BLaER1 (cell line): ENCODE results near the gene NAPEPLD.
"Not testable (repeated sequence)": the region's sequence is repeated elsewhere in the genome, so short reads cannot be mapped to it uniquely, and the experiment has no call there.

Experiments
- H3K27ac ChIP-seq: shearing (Covaris generic); formaldehyde crosslinking; 2 replicates; pipeline ENCODE4 v1.8.1; 2022
- H3K27me3 ChIP-seq: shearing (Covaris generic); formaldehyde crosslinking; 2 replicates; pipeline ENCODE4 v1.8.1; 2022
- H3K36me3 ChIP-seq: shearing (Covaris generic); formaldehyde crosslinking; 2 replicates; pipeline ENCODE4 v1.8.1; 2022
- H3K4me1 ChIP-seq: shearing (Covaris generic); formaldehyde crosslinking; 2 replicates; pipeline ENCODE4 v1.8.1; 2022
- H3K4me2 ChIP-seq: shearing (Covaris generic); formaldehyde crosslinking; 2 replicates; pipeline ENCODE4 v1.8.1; 2022
- H3K4me3 ChIP-seq: shearing (Covaris generic); formaldehyde crosslinking; 2 replicates; pipeline ENCODE4 v1.8.1; 2022
- H3K9ac ChIP-seq: shearing (Covaris generic); formaldehyde crosslinking; 2 replicates; pipeline ENCODE4 v1.8.1; 2022
- H3K9me3 ChIP-seq: shearing (Covaris generic); formaldehyde crosslinking; 2 replicates; pipeline ENCODE4 v1.8.1; 2022
- H4K20me1 ChIP-seq: shearing (Covaris generic); formaldehyde crosslinking; 2 replicates; pipeline ENCODE4 v1.8.1; 2022
- Cebpa-rat ChIP-seq: shearing (Covaris generic); IDR thresholded peaks from 2 replicates; pipeline ENCODE4 v1.8.1; 2022

NAPEPLD gene

DNA sequence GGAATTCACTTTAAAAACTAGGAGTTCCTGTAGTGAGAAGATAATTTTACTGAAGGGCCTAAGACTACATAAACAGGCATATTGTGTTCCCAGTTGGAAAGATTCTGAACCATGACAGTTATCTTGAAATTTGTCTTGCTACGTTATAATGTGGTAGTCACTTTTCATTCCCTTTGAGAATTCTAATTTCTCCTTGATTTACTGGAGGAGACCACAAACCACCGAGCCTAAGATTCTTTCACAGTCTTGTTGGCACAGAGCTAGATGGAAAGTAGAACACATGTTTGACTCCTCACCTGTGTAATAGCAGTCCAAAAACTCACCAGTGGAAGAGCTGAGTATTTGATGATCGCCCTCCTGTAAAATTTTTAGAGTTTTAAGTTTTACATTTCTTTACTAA, 69.1 kb downstream of the NAPEPLD start:
- H3K4me3 ChIP-seq: no peak overlapping the region
- H3K27ac ChIP-seq: no peak overlapping the region
- H3K36me3 ChIP-seq: peaks cover 51% of the 10 kb centered on the region
- no peaks in the 10 kb centered on the region for H3K27me3 ChIP-seq
- no peak for TF ChIP-seq Cebpa-rat
- peaks cover 42% of the 10 kb centered on the region for H3K4me1 ChIP-seq
- peaks cover 7% of the 10 kb centered on the region for H3K9me3 ChIP-seq
- H3K9ac ChIP-seq: no peak overlapping the region
- peaks cover 18% of the 10 kb centered on the region; the same call in 1 of the 2 replicates for H4K20me1 ChIP-seq
- H3K4me2 ChIP-seq: no peak overlapping the region

DNA sequence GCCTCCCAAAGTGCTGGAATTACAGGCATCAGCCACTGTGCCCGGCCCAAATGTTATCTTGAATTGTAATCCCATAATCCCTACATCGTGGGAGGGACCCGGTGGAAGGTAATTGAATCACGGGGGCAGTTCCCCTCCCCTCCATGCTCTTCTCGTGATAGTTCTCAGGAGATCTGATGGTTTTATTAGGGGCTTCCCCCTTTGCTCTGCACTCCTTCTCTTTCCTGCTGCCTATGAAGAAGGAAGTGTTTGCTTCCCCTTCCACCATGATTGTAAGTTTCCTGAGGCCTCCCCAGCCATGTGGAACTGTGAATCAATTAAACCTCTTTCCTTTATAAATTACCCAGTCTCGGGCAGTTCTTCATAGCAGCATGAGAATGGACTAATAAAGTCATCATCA, 70.7 kb downstream of the NAPEPLD start:
- Histone ChIP-seq H3K4me2 (peak overlapping the region; percentile 33), H3K4me1 (peaks cover 51% of the 10 kb centered on the region), H3K36me3 (peaks cover 35% of the 10 kb centered on the region), H4K20me1 (peaks cover 10% of the 10 kb centered on the region; the same call in 1 of the 2 replicates)
- H3K4me3 ChIP-seq, H3K27ac ChIP-seq, H3K27me3 ChIP-seq, H3K9ac ChIP-seq, H3K9me3 ChIP-seq: not testable (repeated sequence)

DNA sequence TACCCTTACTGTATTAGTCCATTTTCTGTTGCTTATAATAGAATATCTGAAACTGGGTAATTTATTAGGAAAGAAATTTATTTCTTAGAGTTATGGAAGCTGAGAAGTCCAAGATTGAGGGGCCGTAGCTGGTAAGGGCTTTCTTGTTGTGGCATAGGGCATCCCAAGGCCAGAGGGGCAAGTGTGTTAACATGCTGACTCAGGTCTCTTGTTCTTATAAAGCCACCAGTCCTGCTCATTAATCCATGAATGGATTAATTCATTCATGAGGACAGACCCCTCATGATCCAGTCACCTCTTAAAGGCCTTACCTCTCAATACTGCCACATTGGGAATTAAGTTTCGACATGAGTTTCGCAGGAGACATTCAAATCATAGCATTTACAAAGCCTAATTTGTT, 71.6 kb downstream of the NAPEPLD start:
- no peaks in the 10 kb centered on the region for H3K27me3 ChIP-seq
- TF ChIP-seq Cebpa-rat: no peak
- peaks cover 29% of the 10 kb centered on the region; the same call in 1 of the 2 replicates for H3K36me3 ChIP-seq
- H3K27ac ChIP-seq: no peak overlapping the region
- peaks cover 51% of the 10 kb centered on the region for H3K4me1 ChIP-seq
- 0 out of 2 replicates have a peak overlapping the region, but pooled peaks have one; percentile 87 for H3K4me2 ChIP-seq
- peaks cover 7% of the 10 kb centered on the region for H3K9me3 ChIP-seq
- H4K20me1 ChIP-seq: peaks cover 10% of the 10 kb centered on the region; the same call in 1 of the 2 replicates
- no peak overlapping the region for H3K4me3 ChIP-seq
- H3K9ac ChIP-seq: no peak overlapping the region

DNA sequence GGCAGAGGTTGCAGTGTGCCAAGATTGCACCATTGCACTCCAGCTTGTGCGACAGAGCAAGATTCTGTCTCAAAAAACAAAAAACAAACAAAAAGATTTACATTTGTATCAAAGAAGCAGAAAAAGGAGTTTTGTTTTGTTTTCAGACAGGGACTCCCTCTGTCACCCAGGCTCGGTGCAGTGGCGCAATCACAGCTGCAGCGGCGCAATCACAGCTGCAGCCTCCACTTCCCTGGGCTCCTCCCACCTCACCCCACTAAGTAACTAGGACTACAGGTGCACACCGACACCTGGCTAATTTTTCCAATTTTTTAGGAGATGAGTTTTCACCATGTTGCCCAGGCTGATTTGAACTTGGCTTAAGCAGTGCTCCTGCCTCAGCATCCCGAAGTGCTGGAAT, 72.1 kb downstream of the NAPEPLD start:
- peaks cover 7% of the 10 kb centered on the region for H3K9me3 ChIP-seq
- TF ChIP-seq Cebpa-rat: no peak
- peaks cover 10% of the 10 kb centered on the region; the same call in 1 of the 2 replicates for H4K20me1 ChIP-seq
- peaks cover 29% of the 10 kb centered on the region; the same call in 1 of the 2 replicates for H3K36me3 ChIP-seq
- H3K9ac ChIP-seq: no peak overlapping the region
- H3K27ac ChIP-seq: no peak overlapping the region
- no peak overlapping the region for H3K4me3 ChIP-seq
- H3K27me3 ChIP-seq: no peaks in the 10 kb centered on the region
- peaks cover 51% of the 10 kb centered on the region for H3K4me1 ChIP-seq
- H3K4me2 ChIP-seq: peak overlapping the region; percentile 87

DNA sequence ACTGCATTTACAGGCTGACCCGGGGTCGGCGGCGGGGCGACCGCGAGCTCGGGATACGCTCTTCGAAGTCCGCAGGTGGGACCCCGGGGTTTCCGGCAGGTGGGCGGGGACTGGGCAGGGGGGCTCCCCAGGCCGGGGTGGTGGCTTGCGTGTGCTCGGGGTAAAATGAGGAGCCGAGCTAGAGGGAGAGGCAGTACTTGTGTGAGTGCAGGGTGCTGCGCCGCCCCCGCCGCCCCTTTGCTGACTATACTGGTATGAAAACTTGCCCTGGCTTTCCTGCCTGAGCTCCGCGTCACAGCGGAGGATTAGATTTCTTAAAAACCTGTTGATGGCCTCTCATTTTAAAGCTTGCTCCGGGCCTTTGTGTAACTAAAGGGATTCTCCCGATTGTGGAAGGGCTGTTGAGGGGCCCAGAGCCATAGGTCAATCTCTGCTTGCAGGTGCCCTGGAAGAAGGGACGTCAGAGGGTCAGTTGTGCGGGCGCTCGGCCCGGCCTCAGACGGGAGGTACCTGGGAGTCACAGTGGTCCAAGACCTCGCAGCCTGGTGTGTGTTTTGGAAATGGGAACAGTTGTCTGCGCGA, 73.5 kb downstream of the NAPEPLD start:
- no peaks in the 10 kb centered on the region for H3K27me3 ChIP-seq
- peak overlapping the region; percentile 90 for H3K9ac ChIP-seq
- peak overlapping the region; percentile 75 for H3K4me3 ChIP-seq
- peaks cover 3% of the 10 kb centered on the region; the same call in 1 of the 2 replicates for H4K20me1 ChIP-seq
- H3K27ac ChIP-seq: peak overlapping the region; percentile 93
- H3K4me2 ChIP-seq: peak overlapping the region; percentile 87
- no peak for TF ChIP-seq Cebpa-rat
- peaks cover 19% of the 10 kb centered on the region; the same call in 1 of the 2 replicates for H3K36me3 ChIP-seq
- peaks cover 7% of the 10 kb centered on the region for H3K9me3 ChIP-seq
- H3K4me1 ChIP-seq: peaks cover 51% of the 10 kb centered on the region

DNA sequence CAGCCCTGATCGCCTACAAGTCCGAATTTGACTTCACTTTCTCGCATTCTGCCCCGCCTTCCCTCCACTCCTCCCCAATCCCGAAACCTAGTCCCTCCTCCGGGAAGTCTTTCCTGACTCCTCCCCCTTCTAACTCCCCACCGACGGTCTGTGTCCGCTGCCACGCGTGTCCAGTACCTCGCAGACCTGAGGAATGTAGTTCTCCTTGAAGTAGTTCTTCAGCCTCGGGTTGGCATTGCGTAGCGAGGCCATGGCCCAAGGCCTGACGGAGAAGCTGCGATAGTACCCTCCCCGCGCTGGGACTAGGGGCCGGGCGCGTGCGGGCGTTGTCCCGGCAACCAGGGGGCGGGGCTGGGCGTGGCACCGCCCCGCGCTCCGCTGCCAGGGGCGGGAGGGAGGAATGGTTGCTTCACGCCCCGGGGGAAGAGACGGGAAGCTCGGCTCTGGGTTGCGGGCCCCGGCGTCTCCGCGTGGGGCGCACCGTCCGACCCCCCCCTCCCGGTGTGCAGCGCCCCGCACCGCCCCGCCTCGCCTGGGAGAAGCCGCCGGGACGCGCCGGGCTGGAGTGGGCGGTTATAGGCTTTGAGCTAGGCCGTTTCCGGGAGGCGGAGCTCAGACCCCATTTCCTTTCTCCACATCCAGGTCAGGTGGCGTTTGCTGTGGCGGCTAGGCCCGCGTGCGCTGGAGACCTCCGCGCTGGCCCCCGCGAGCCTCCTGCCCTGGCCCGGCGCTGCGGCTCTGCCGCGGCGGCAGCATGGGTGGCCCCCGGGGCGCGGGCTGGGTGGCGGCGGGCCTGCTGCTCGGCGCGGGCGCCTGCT, 74.2 kb downstream of the NAPEPLD start, which contains the start of the genes ARMC10 and FBXL13:
Gene ARMC10 (plus strand): TSS at position 622 of the 818 bp plus-strand sequence. CDS start 133 bp downstream, at position 755.
Gene FBXL13 (minus strand): TSS at position 278 of the 818 bp plus-strand sequence.
- peaks cover 7% of the 10 kb centered on the region for H3K9me3 ChIP-seq
- peak within 1 kb of the TSS; percentile 87 for H3K4me2 ChIP-seq
- peak within 1 kb of the TSS; percentile 93 for H3K27ac ChIP-seq
- H3K4me3 ChIP-seq: peak within 1 kb of the TSS; percentile 75
- peaks cover 46% of the 10 kb centered on the region for H3K4me1 ChIP-seq
- H3K36me3 ChIP-seq: peaks cover 19% of the 10 kb centered on the region; the same call in 1 of the 2 replicates
- H3K27me3 ChIP-seq: no peaks in the 10 kb centered on the region
- H4K20me1 ChIP-seq: no peaks in the 10 kb centered on the region
- H3K9ac ChIP-seq: peak within 1 kb of the TSS; percentile 90
- TF ChIP-seq Cebpa-rat: peak; percentile 84

DNA sequence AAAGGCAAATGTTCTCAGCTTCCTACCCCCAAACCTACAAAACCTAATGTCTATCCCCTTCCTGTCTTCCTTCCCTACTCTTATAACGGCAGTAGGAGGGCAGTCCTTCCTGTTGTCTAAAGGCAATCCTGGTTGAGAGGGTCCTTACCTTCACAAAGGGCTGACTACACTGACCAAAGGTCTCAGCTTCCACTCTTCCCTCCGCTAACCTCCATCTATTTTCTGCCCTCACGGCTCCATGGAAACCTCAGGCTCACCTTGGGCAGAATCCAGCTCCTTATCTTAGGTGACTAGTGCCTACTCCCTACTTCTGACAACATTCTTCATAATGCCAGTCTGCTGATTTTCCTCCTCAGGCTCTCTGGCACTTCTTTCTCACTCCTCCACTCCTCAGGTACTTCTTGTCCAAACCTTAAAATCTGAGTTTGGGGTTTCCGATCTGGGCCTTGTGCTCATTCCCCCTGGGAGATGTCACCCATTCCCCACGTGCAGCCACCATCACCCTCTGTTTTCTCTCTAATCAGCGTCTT, 74.8 kb downstream of the NAPEPLD start:
- peaks cover 40% of the 10 kb centered on the region for H3K4me1 ChIP-seq
- peaks cover 11% of the 10 kb centered on the region for H3K9me3 ChIP-seq
- H3K27ac ChIP-seq: peak overlapping the region; percentile 93; the same call in 1 of the 2 replicates
- peak overlapping the region; percentile 75 for H3K4me3 ChIP-seq
- H3K9ac ChIP-seq: peak overlapping the region; percentile 90
- H3K27me3 ChIP-seq: no peaks in the 10 kb centered on the region
- H3K4me2 ChIP-seq: peak overlapping the region; percentile 87
- no peaks in the 10 kb centered on the region for H4K20me1 ChIP-seq
- TF ChIP-seq Cebpa-rat: no peak
- peaks cover 19% of the 10 kb centered on the region; the same call in 1 of the 2 replicates for H3K36me3 ChIP-seq

DNA sequence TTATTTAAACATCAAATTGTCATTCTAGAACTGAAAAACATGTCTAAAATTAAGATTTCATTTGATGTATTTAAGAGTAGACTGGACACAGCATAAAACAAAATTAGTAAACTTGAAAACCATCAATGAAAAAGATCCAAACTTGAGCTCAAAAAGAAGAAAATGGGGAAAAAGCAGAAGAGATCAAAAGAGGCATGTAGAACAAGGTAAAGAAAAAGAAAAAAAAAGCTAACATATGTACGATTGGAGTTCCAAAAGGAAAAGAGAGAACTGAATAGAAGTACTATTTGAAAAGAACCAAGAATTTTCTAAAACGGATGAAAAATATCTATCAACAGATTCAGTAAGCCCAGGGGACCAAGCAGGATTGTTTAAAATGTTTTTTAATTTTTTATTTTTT, 77.9 kb downstream of the NAPEPLD start:
- H3K4me2 ChIP-seq: no peak overlapping the region
- H3K9ac ChIP-seq: no peak overlapping the region
- no peaks in the 10 kb centered on the region for H4K20me1 ChIP-seq
- H3K27ac ChIP-seq: no peak overlapping the region
- peaks cover 14% of the 10 kb centered on the region for H3K4me1 ChIP-seq
- H3K36me3 ChIP-seq: no peaks in the 10 kb centered on the region
- no peak overlapping the region for H3K4me3 ChIP-seq
- peaks cover 13% of the 10 kb centered on the region for H3K9me3 ChIP-seq
- no peak for TF ChIP-seq Cebpa-rat
- no peaks in the 10 kb centered on the region for H3K27me3 ChIP-seq

DNA sequence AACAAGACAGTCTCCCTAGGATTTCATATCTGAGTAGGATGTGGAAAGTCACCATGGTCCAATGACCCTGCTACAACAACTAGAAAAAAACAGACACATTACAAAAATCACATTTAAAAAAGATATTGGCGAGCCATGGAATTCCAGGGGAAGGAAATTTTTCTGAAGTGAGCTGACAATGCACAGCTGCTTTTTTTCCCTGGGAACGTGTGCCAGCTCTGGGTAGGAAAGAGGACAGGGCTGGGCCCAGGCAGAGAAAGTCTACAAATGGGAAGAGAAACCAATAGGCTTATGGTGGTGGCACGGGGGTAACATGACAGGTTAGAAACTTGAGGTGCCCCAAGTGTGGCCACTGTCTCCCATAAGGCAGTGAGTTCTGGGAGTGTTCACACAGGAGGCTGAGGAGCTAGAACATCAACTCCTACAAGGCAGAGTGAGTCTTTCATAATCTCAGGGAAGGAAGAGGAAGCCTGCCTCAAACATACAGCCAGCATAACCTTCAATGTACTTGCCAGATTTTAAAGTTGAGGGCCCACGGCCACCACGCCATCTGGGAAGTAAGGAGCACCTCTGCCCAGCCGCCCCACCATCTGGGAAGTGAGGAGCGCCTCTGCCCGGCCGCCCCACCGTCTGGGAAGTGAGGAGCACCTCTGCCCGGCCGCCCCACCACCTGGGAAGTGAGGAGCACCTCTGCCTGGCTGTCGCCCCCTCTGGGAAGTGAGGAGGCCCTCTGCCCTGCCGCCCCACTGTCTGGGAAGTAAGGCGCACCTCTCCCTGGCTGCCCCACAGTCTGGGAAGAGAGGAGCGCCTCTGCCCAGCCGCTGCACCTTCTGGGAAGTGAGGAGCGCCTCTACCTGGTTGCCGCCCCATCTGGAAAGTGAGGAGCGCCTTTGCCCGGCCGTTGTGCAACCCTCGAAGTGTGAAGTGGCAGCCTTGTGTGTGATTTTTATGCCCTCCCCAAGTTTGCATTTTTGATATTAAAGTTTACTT, 80.2 kb downstream of the NAPEPLD start:
- peaks cover 2% of the 10 kb centered on the region for H3K4me1 ChIP-seq
- H3K36me3 ChIP-seq: no peaks in the 10 kb centered on the region
- H3K9me3 ChIP-seq: peaks cover 13% of the 10 kb centered on the region
- no peaks in the 10 kb centered on the region for H3K27me3 ChIP-seq
- no peak overlapping the region for H3K9ac ChIP-seq
- no peak for TF ChIP-seq Cebpa-rat
- H4K20me1 ChIP-seq: no peaks in the 10 kb centered on the region
- H3K4me2 ChIP-seq: no peak overlapping the region
- no peak overlapping the region for H3K4me3 ChIP-seq
- H3K27ac ChIP-seq: no peak overlapping the region
